OCI-LY1 (cell line): ENCODE data around the gene CIRBP.

Source experiments
- H2AFZ ChIP-seq: fragments of 200-600 bp; sonication (generic), shearing (Covaris generic); 2 replicates; pipeline ENCODE4 v1.6.0; 2014; ENCODE audit warnings: antibody characterized with exemption, mild to moderate bottlenecking, low read length
- H3F3A ChIP-seq: fragments of 200-600 bp; sonication (generic), shearing (Covaris generic); 2 replicates; pipeline ENCODE4 v1.6.0; 2014; ENCODE audit warnings: mild to moderate bottlenecking, antibody characterized with exemption, low read length, moderate library complexity; ENCODE audit not compliant: insufficient read depth
- H3K27ac ChIP-seq: fragments of 200-600 bp; sonication (generic); 2 replicates; pipeline ENCODE4 v1.5.1; 2014; ENCODE audit warnings: low read length, mixed run types, mild to moderate bottlenecking, low read depth; ENCODE audit not compliant: poor library complexity, severe bottlenecking
- H3K27me3 ChIP-seq: fragments of 200-600 bp; sonication (generic); 2 replicates; pipeline ENCODE4 v1.6.0; 2014; ENCODE audit warnings: antibody characterized with exemption, mild to moderate bottlenecking, low read length, moderate library complexity; ENCODE audit not compliant: insufficient read depth
- H3K36me3 ChIP-seq: fragments of 200-600 bp; sonication (generic); 2 replicates; pipeline ENCODE4 v1.6.1; 2014; ENCODE audit warnings: mild to moderate bottlenecking, antibody characterized with exemption, low read length, moderate library complexity, mixed read lengths; ENCODE audit not compliant: insufficient read depth
- H3K4me1 ChIP-seq: fragments of 200-600 bp; sonication (generic); 2 replicates; pipeline ENCODE4 v1.5.1; 2014; ENCODE audit warnings: mild to moderate bottlenecking, low read length, moderate library complexity; ENCODE audit not compliant: insufficient read depth, severe bottlenecking
- H3K4me2 ChIP-seq: fragments of 200-600 bp; sonication (generic), shearing (Covaris generic); 2 replicates; pipeline ENCODE4 v1.6.1; 2014; ENCODE audit warnings: low read length
- H3K4me3 ChIP-seq: fragments of 200-600 bp; sonication (generic); 2 replicates; pipeline ENCODE4 v1.5.1; 2014; ENCODE audit warnings: low read length, low read depth, mild to moderate bottlenecking, mixed read lengths; ENCODE audit not compliant: poor library complexity, severe bottlenecking
- H3K79me2 ChIP-seq: fragments of 200-600 bp; shearing (Covaris generic); 2 replicates; pipeline ENCODE4 v1.6.1; 2016; ENCODE audit warnings: mixed run types, low read length, mixed read lengths; ENCODE audit not compliant: insufficient read depth
- H3K9ac ChIP-seq: fragments of 200-600 bp; sonication (generic), shearing (Covaris generic); 2 replicates; pipeline ENCODE4 v1.6.1; 2014; ENCODE audit warnings: mild to moderate bottlenecking, low read length, mixed read lengths
- H3K9me2 ChIP-seq: fragments of 200-600 bp; sonication (generic), shearing (Covaris generic); 2 replicates; pipeline ENCODE4 v1.6.1; 2014; ENCODE audit warnings: low read depth, mild to moderate bottlenecking, low read length, mixed read lengths
- H3K9me3 ChIP-seq: fragments of 200-600 bp; shearing (Covaris generic); 2 replicates; pipeline ENCODE4 v1.6.1; 2014; ENCODE audit warnings: low read length, mixed read lengths
- H4K20me1 ChIP-seq: fragments of 200-600 bp; sonication (generic), shearing (Covaris generic); 2 replicates; pipeline ENCODE4 v1.6.0; 2016; ENCODE audit warnings: mild to moderate bottlenecking, low read length; ENCODE audit not compliant: insufficient read depth
- EZH2 ChIP-seq: fragments of 200-600 bp; sonication (generic), shearing (Covaris generic); IDR thresholded peaks from 2 replicates; pipeline ENCODE4 v1.8.0; 2017; ENCODE audit warnings: borderline replicate concordance, mixed run types, mild to moderate bottlenecking, antibody characterized with exemption, low read length, moderate library complexity, mixed read lengths
- TF ChIP-seq, protein P1 (sequence below): fragments of 200-600 bp; sonication (generic), shearing (Covaris generic); IDR thresholded peaks from 2 replicates; pipeline ENCODE4 v1.5.1; 2017; ENCODE audit warnings: mild to moderate bottlenecking, antibody characterized with exemption, low read length, moderate library complexity, mixed read lengths

The CIRBP gene

DNA sequence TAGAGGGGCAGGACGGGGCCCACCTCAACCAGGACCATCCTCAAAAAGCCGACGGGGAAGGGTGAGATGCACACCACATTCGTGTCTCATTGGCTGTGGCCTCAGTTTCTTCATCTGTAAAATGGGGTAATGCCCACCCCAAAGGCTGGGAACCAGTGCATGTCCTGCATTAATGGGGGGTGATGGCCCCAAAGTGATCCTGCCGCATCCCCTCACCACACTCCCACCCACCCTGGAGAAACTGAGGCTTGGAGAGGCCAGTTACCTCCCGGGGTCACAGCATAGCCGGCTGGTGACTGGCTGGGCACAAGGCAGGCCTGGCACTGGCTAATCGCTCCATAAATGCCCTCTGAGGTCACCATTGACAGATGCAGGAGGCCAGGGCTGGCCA, 21.4 kb upstream of the CIRBP start:
- TF ChIP-seq, protein P1, sequence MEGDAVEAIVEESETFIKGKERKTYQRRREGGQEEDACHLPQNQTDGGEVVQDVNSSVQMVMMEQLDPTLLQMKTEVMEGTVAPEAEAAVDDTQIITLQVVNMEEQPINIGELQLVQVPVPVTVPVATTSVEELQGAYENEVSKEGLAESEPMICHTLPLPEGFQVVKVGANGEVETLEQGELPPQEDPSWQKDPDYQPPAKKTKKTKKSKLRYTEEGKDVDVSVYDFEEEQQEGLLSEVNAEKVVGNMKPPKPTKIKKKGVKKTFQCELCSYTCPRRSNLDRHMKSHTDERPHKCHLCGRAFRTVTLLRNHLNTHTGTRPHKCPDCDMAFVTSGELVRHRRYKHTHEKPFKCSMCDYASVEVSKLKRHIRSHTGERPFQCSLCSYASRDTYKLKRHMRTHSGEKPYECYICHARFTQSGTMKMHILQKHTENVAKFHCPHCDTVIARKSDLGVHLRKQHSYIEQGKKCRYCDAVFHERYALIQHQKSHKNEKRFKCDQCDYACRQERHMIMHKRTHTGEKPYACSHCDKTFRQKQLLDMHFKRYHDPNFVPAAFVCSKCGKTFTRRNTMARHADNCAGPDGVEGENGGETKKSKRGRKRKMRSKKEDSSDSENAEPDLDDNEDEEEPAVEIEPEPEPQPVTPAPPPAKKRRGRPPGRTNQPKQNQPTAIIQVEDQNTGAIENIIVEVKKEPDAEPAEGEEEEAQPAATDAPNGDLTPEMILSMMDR, result no peak
- no peak for TF ChIP-seq EZH2
- Histone ChIP-seq H4K20me1 (no peaks in the 10 kb centered on the region), H3K4me3 (peak overlapping the region; percentile 66), H3K4me2 (peak overlapping the region; percentile 59), H3K27ac (peak overlapping the region; percentile 19), H3K4me1 (peaks cover 43% of the 10 kb centered on the region), H3K9me3 (no peaks in the 10 kb centered on the region), H3K36me3 (peaks cover 10% of the 10 kb centered on the region; the same call in 1 of the 2 replicates), H3K9me2 (no peaks in the 10 kb centered on the region), H3K79me2 (no peaks in the 10 kb centered on the region), H3K9ac (peak overlapping the region; percentile 23; the same call in 1 of the 2 replicates), H3F3A (no peaks in the 10 kb centered on the region), H2AFZ (no peak overlapping the region), H3K27me3 (no peaks in the 10 kb centered on the region)

DNA sequence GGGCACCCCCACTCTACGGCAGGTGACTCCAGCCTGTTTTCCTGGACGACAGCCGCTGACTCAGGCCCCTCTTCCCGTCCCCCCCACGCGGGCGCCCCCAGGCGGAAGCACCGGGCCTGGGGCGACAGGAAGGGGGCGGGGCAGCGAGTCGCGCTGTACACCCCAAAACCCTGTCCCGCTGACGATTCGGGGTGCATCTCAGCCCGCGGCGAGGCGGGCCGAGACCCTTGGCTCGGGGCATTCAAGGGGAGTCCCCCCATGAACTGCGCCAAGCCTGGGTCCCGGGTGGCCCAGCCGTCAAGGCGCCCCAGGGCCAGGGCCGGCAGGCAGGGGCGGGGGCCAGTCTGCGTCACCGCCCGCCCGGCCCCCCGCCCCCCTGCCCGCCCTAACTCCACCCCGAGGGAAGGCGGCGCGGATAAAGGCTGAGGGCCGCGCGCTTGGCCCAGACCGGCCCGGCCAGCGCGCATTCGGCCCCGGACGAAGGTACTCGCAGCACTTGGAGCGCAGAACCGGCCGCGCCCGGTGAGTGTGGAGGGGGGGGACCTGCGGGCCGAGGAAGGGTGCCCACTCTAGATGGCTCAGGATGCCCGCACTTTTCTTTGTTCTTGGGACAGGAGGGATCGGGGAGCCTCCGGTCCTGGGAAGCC, 20.9 kb upstream of the CIRBP start, which contains the start of gene MIDN:
MIDN (plus strand) TSS at position 445 of the 647 bp plus-strand sequence. CDS start 1,714 bp downstream, outside the sequence.
- Histone ChIP-seq H3K4me2 (peak within 1 kb of the TSS; percentile 65), H3K36me3 (peaks cover 10% of the 10 kb centered on the region; the same call in 1 of the 2 replicates), H3K27me3 (no peaks in the 10 kb centered on the region), H4K20me1 (no peaks in the 10 kb centered on the region), H2AFZ (no peak within 1 kb of the TSS), H3K9ac (peak within 1 kb of the TSS; percentile 67), H3K4me3 (peak within 1 kb of the TSS; percentile 66), H3K79me2 (no peaks in the 10 kb centered on the region), H3K9me2 (no peaks in the 10 kb centered on the region), H3K4me1 (peaks cover 43% of the 10 kb centered on the region), H3K9me3 (no peaks in the 10 kb centered on the region), H3F3A (no peaks in the 10 kb centered on the region), H3K27ac (peak within 1 kb of the TSS; percentile 33)
- TF ChIP-seq, protein P1, result peak; percentile 51
- no peak for TF ChIP-seq EZH2

DNA sequence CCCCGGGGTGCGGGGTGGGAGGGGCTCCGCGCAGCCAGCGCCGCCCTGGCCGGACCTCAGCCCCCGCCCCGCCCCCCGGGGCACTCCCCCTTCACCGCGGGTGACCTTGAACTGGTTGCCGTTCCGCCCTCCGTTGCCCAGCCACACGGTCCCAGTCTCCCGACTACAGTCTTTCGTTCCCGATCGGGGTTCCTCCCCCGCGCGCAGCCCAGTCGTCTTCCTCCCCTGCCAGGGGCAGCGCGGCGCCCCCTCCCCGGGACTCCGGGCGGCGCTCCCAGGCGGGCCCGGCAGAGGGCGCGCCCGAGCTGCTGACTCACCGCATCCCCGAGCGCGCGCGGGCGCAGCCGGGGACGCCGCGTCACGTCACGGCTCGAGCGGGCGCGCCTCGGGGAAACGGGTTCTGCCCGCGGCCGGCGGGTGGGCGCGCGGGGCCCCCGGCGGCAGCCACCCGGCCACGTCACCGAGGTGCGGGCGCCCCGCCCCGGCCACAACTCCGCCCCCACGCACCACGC, 20.3 kb upstream of the CIRBP start:
- peak overlapping the region; percentile 66 for H3K4me3 ChIP-seq

More for the DNA sequence above, 20.3 kb upstream of the CIRBP start:
- Histone ChIP-seq H4K20me1 (no peaks in the 10 kb centered on the region), H3K9me2 (no peaks in the 10 kb centered on the region), H3K4me1 (peaks cover 39% of the 10 kb centered on the region), H3K4me2 (peak overlapping the region; percentile 65), H3K27me3 (no peaks in the 10 kb centered on the region), H3K9ac (peak overlapping the region; percentile 67), H3F3A (no peaks in the 10 kb centered on the region), H3K9me3 (no peaks in the 10 kb centered on the region), H3K27ac (peak overlapping the region; percentile 33), H3K36me3 (peaks cover 15% of the 10 kb centered on the region), H2AFZ (no peak overlapping the region), H3K79me2 (no peaks in the 10 kb centered on the region)
- TF ChIP-seq EZH2, result no peak
- TF ChIP-seq, protein P1, result peak; percentile 77
